Tibial artery (tissue), 4 donors: ENCODE results near the gene MAP1A.
"Not testable (repeated sequence)": the region's sequence is repeated elsewhere in the genome, so short reads cannot be mapped to it uniquely, and the experiment has no call there.

Experiments used
- DNase-seq, 2 donors: peaks; one replicate each; pipeline ENCODE4 v3.0.0-alpha.2; 2019
- H3K27ac ChIP-seq, 2 donors: fragments of 200-600 bp; sonication (generic) in 1 of 2; 1 replicate in 1 of 2; 2 replicates in 1 of 2; pipeline ENCODE4 v1.5.1; 2018 to 2019; ENCODE audit warnings: mild to moderate bottlenecking in 1 of 2
- H3K27me3 ChIP-seq, 2 donors: fragments of 200-600 bp; sonication (generic) in 1 of 2; one replicate each; pipeline versions ENCODE4 v1.5.1 to v1.6.0; 2016 to 2019
- H3K36me3 ChIP-seq, 3 donors: fragments of 200-600 bp; sonication (generic) in 2 of 3; one replicate each; pipeline ENCODE4 v1.5.1; 2016 to 2019; ENCODE audit warnings: mild to moderate bottlenecking in 2 of 3
- H3K4me1 ChIP-seq, 4 donors: fragments of 200-600 bp; sonication (generic) in 2 of 4; 1 replicate in 3 of 4; 2 replicates in 1 of 4; pipeline ENCODE4 v1.5.1; 2016 to 2019
- H3K4me3 ChIP-seq, 2 donors: fragments of 200-600 bp; sonication (generic) in 1 of 2; 1 replicate in 1 of 2; 2 replicates in 1 of 2; pipeline ENCODE4 v1.5.1; 2018 to 2019; ENCODE audit warnings: mild to moderate bottlenecking in 2 of 2
- H3K9me3 ChIP-seq, 3 donors: fragments of 200-600 bp; sonication (generic) in 1 of 3; one replicate each; pipeline ENCODE4 v1.5.1; 2016 to 2019
- CTCF ChIP-seq, 2 experiments: fragments of 200-600 bp in 1 of 2; fragments of 450-650 bp in 1 of 2; IDR thresholded peaks; one replicate each; pipeline ENCODE4 v1.5.1; 2017 to 2019; ENCODE audit warnings: antibody characterized with exemption in 2 of 2, mild to moderate bottlenecking in 1 of 2, moderate library complexity in 1 of 2
- intact Hi-C: fragments of 100-400 bp; cut with DNase I; formaldehyde crosslinking; loops from one replicate; pipeline ENCODE4 v1.15.0; 2023; ENCODE audit warnings: low total_unique reads

Gene MAP1A

GRCh38 chr15:43527802-43528541 lies 10.6 kb downstream of the MAP1A start:
- Histone ChIP-seq H3K9me3 (peaks cover 0 to 20% (median 0%) of the 10 kb centered on the region in 3 donors), H3K4me1 (no peaks in the 10 kb centered on the region), H3K4me3 (no peak overlapping the region), H3K27me3 (no peaks in the 10 kb centered on the region), H3K36me3 (peaks cover 20 to 55% (median 34%) of the 10 kb centered on the region in 3 donors), H3K27ac (no peak overlapping the region)
- intact Hi-C loops: no loop called here
- TF ChIP-seq CTCF (IDR thresholded peaks at IDR 0.05): no peak
- DNase-seq: no peak

GRCh38 chr15:43528542-43529007 lies 11.2 kb downstream of the MAP1A start:
- Histone ChIP-seq H3K4me1 (no peaks in the 10 kb centered on the region), H3K27ac (no peak overlapping the region), H3K9me3 (peaks cover 0 to 20% (median 0%) of the 10 kb centered on the region in 3 donors), H3K4me3 (no peak overlapping the region), H3K27me3 (no peaks in the 10 kb centered on the region), H3K36me3 (peaks cover 15 to 49% (median 28%) of the 10 kb centered on the region in 3 donors)
- intact Hi-C loops: no loop called here
- DNase-seq: no peak
- no peak for TF ChIP-seq CTCF (IDR thresholded peaks at IDR 0.05)

GRCh38 chr15:43529141-43529540 lies 11.7 kb downstream of the MAP1A start:
- H3K9me3 ChIP-seq: peaks cover 0 to 15% (median 0%) of the 10 kb centered on the region in 3 donors
- H3K27ac ChIP-seq: no peak overlapping the region
- H3K36me3 ChIP-seq: peaks cover 9 to 49% (median 23%) of the 10 kb centered on the region in 3 donors
- no peak for DNase-seq
- no peak overlapping the region for H3K4me3 ChIP-seq
- no peaks in the 10 kb centered on the region for H3K4me1 ChIP-seq
- intact Hi-C loops: no loop called here
- H3K27me3 ChIP-seq: no peaks in the 10 kb centered on the region
- no peak for TF ChIP-seq CTCF (IDR thresholded peaks at IDR 0.05)

GRCh38 chr15:43529587-43530345 lies 12.4 kb downstream of the MAP1A start:
- H3K36me3 ChIP-seq: peaks cover 7 to 49% (median 23%) of the 10 kb centered on the region in 3 donors
- H3K9me3 ChIP-seq: peaks cover 0 to 10% (median 0%) of the 10 kb centered on the region in 3 donors
- no peak overlapping the region for H3K27ac ChIP-seq
- no peak overlapping the region for H3K4me3 ChIP-seq
- intact Hi-C loops: no loop called here
- H3K27me3 ChIP-seq: no peaks in the 10 kb centered on the region
- DNase-seq: no peak
- no peaks in the 10 kb centered on the region for H3K4me1 ChIP-seq
- TF ChIP-seq CTCF (IDR thresholded peaks at IDR 0.05): no peak

GRCh38 chr15:43531018-43531670 lies 13.7 kb downstream of the MAP1A start:
- Histone ChIP-seq H3K27ac (no peak overlapping the region), H3K9me3 (peaks cover 0 to 7% (median 0%) of the 10 kb centered on the region in 3 donors), H3K36me3 (peaks cover 10 to 47% (median 23%) of the 10 kb centered on the region in 3 donors), H3K4me3 (no peak overlapping the region), H3K27me3 (no peaks in the 10 kb centered on the region), H3K4me1 (no peaks in the 10 kb centered on the region)
- no peak for TF ChIP-seq CTCF (IDR thresholded peaks at IDR 0.05)
- intact Hi-C loops: no loop called here
- no peak for DNase-seq

GRCh38 chr15:43532826-43533225 lies 15.4 kb downstream of the MAP1A start:
- DNase-seq, H3K4me1 ChIP-seq, H3K4me3 ChIP-seq, H3K27ac ChIP-seq, H3K27me3 ChIP-seq, H3K9me3 ChIP-seq, intact Hi-C loops: not testable (repeated sequence)
- H3K36me3 ChIP-seq: peaks cover 10 to 31% (median 23%) of the 10 kb centered on the region in 3 donors
